Adrenal gland (tissue), 12 donors: ENCODE data around the gene CDK4. TPM values are rescaled to one million over a fixed set of nuclear protein-coding genes. Genes with fewer than 3 reads are reported as not detected.
A peak's percentile ranks its signal among the peaks of the same experiment; 100 is the strongest.

Experiments used
- DNase-seq, 7 donors: peaks; one replicate each; pipeline ENCODE4 v3.0.0-alpha.2; 2019 to 2020
- H3K27ac ChIP-seq, 5 donors: fragments of 200-600 bp; sonication (generic) in 4 of 5; 1 replicate in 3 of 5; 2 replicates in 2 of 5; pipeline versions ENCODE4 v1.5.1 to v1.8.0; 2016 to 2020; ENCODE audit warnings: mild to moderate bottlenecking in 1 of 5
- H3K27me3 ChIP-seq: fragments of 200-600 bp; 2 replicates; pipeline ENCODE4 v1.8.0; 2021
- H3K36me3 ChIP-seq, 2 donors: fragments of 200-600 bp; replicated peaks in 1 of 2; 1 replicate in 1 of 2; 2 replicates in 1 of 2; pipeline versions ENCODE4 v1.5.1 to v1.8.0; 2018 to 2022
- H3K4me1 ChIP-seq, 2 donors: fragments of 200-600 bp; replicated peaks in 1 of 2; 1 replicate in 1 of 2; 2 replicates in 1 of 2; pipeline versions ENCODE4 v1.5.1 to v1.8.0; 2018 to 2021
- H3K4me3 ChIP-seq, 4 donors: fragments of 200-600 bp; sonication (generic) in 3 of 4; one replicate each; pipeline ENCODE4 v1.5.1; 2016 to 2018
- H3K9me3 ChIP-seq, 3 donors: fragments of 200-600 bp; sonication (generic) in 1 of 3; replicated peaks in 1 of 3; 1 replicate in 2 of 3; 2 replicates in 1 of 3; pipeline versions ENCODE4 v1.5.1 to v1.8.0; 2016 to 2021
- CTCF ChIP-seq, 6 experiments: fragments of 450-650 bp in 4 of 6; fragments of 200-600 bp in 2 of 6; sonication (generic) in 1 of 6; IDR thresholded peaks; 1 replicate in 5 of 6; 2 replicates in 1 of 6; pipeline versions ENCODE4 v1.5.1 to v1.8.0; 2016 to 2021; ENCODE audit warnings: antibody characterized with exemption in 6 of 6, mild to moderate bottlenecking in 2 of 6, moderate library complexity in 1 of 6
- POLR2A ChIP-seq, 2 donors: fragments of 450-650 bp; IDR thresholded peaks; one replicate each; pipeline ENCODE4 v1.6.1; 2017; ENCODE audit warnings: antibody characterized with exemption in 2 of 2, mild to moderate bottlenecking in 2 of 2, moderate library complexity in 1 of 2
- WGBS, 4 donors: extraction: QIAGEN DNeasy Blood & Tissue Kit in 2 of 4; methylation state at CpG; one replicate each; pipeline versions ENCODE4 v1.1.5 to v1.1.7; 2013 to 2017; 5-methylcytosine and 5-hydroxymethylcytosine counted together
- intact Hi-C, 2 donors: fragments of 100-400 bp; cut with DNase I; formaldehyde crosslinking; loops; one replicate each; pipeline versions ENCODE4 v1.14.1 to v1.15.0; 2022 to 2023
- polyA plus RNA-seq, 3 donors: library from polyadenylated mRNA; stranded (reverse); fragments of 200-250 nt in 2 of 3; fragments of 350-450 nt in 1 of 3; fragmentation: Illumina TruSeq in 1 of 3; extraction: RNeasy Lipid Tissue Mini Kit (QIAGEN cat#74804) in 1 of 3; gene quantifications; one replicate each; pipeline ENCODE4 v1.2.3, GENCODE V29; 2013 to 2014
- total RNA-seq, 9 donors: library from RNA; depleted of rRNA in 4 of 9; stranded (reverse); fragments of >200 nt in 4 of 9; fragments of 120-200 nt in 1 of 9; fragmentation: NEBNext Ultra II Directional in 1 of 9; extraction: Animal tissue kit (Norgen Biotek cat#: 25700) in 1 of 9; gene quantifications; one replicate each; pipeline versions ENCODE4 v1.1.0 to v1.2.4, GENCODE V29; 2013 to 2023
- donor health status: healthy with polysubstance abuse.
- donor health status: Bipolar disorder and iron deficiency.
- donor health status: DM: yes; HTN: yes; CAD: no.
- donor health status: DM: no; HTN: no; CAD: no.
- donor health status: DM: no; HTN: no; CAD: no.
- donor health status: DM: yes; HTN: yes; CAD: no.

The CDK4 gene
- total and polyA plus RNA-seq, 12 donors, result 46.8 to 197 (median 139) TPM

GRCh38 chr12:57781244-57781643, 29.1 kb upstream of the CDK4 start:
- Histone ChIP-seq H3K36me3 (peaks cover 0 to 17% of the 10 kb centered on the region in 2 donors), H3K27ac (no peak overlapping the region), H3K27me3 (no peaks in the 10 kb centered on the region), H3K4me1 (peaks cover 7 to 15% of the 10 kb centered on the region in 2 donors), H3K4me3 (no peak overlapping the region), H3K9me3 (no peaks in the 10 kb centered on the region)
- DNase-seq, result no peak
- intact Hi-C loops, result no loop called here
- 89 to 96% (median 91%) methylated on average over 3 of the region's 3 CpGs for WGBS, 4 donors
- TF ChIP-seq CTCF (IDR thresholded peaks at IDR 0.05), result no peak
- no peak for TF ChIP-seq POLR2A (IDR thresholded peaks at IDR 0.05)

- DNase-seq, result no peak
- WGBS, 4 donors, result 93 to 100% (median 97%) methylated on average over 1 to 4 of the region's 4 CpGs
- TF ChIP-seq CTCF (IDR thresholded peaks at IDR 0.05) (no peak), POLR2A (IDR thresholded peaks at IDR 0.05) (no peak)
- H3K36me3 ChIP-seq, result peaks cover 0 to 9% of the 10 kb centered on the region in 2 donors
- H3K9me3 ChIP-seq, result no peaks in the 10 kb centered on the region
- H3K4me3 ChIP-seq, result no peak overlapping the region
- H3K27ac ChIP-seq, result no peak overlapping the region
- no peaks in the 10 kb centered on the region for H3K27me3 ChIP-seq
- intact Hi-C loops, result no loop called here
- H3K4me1 ChIP-seq, result peaks cover 7 to 15% of the 10 kb centered on the region in 2 donors
These were observed 28.3 kb upstream of the CDK4 start for GRCh38 chr12:57780284-57780897.

GRCh38 chr12:57779736-57780135, 27.6 kb upstream of the CDK4 start:
- no peak overlapping the region for H3K4me3 ChIP-seq
- H3K27ac ChIP-seq, result no peak overlapping the region
- intact Hi-C loops, result no loop called here
- H3K4me1 ChIP-seq, result peaks cover 7 to 15% of the 10 kb centered on the region in 2 donors
- no peaks in the 10 kb centered on the region for H3K9me3 ChIP-seq
- 24 to 67% (median 46%) methylated on average over 1 of the region's 1 CpG for WGBS, 4 donors
- H3K27me3 ChIP-seq, result no peaks in the 10 kb centered on the region
- H3K36me3 ChIP-seq, result peaks cover 0 to 5% of the 10 kb centered on the region in 2 donors
- DNase-seq, result peak in 1 of 7 donors; percentile 28
- TF ChIP-seq POLR2A (IDR thresholded peaks at IDR 0.05), result no peak

DNA sequence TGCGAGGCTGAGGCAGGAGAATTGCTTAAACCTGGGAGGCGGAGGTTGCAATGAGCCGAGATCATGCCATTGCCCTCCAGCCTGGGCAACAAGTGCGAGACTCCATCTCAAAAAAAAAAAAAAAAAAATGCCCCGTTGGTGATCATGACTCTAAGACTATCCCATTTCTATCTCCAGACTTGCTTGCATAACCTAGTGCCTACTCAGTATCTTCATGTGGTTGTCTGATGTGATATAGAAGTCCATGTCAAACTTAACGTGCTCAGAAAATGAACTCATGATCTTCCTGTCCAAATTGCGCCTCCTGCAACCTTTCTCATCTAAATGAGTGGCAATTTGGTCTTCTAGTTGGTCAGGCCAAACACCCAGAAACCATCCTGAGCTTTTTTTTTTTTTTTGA, 25.8 kb upstream of the CDK4 start:
- intact Hi-C loops, result no loop called here
- Histone ChIP-seq H3K27ac (no peak overlapping the region), H3K27me3 (no peaks in the 10 kb centered on the region), H3K4me1 (peaks cover 6 to 8% of the 10 kb centered on the region in 2 donors), H3K36me3 (peaks cover 0 to 5% of the 10 kb centered on the region in 2 donors), H3K4me3 (no peak overlapping the region), H3K9me3 (no peaks in the 10 kb centered on the region)
- DNase-seq, result no peak
- WGBS, 4 donors, result 89 to 93% (median 92%) methylated on average over 7 of the region's 7 CpGs
- TF ChIP-seq POLR2A (IDR thresholded peaks at IDR 0.05) (no peak), CTCF (IDR thresholded peaks at IDR 0.05) (no peak)

DNA sequence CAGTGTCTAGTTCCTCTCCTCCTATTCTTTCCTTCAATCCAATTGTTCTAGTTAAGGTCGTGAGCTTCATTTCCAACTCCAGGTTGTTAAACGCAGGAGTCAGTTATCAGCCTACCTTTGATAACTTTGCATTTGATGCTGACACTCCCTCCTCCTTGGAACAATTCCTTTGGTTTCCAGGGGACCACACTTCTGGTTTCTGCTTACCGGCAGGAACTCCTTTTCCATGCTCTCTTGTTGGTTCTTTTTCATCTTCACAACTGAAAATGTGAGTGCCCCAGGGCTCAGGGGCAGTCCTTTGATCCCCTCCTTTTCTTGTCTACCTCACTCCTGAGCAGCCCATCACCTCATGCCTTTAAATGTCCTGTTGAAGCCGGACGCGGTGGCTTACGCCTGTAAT, 25.3 kb upstream of the CDK4 start:
- H3K27ac ChIP-seq, result no peak overlapping the region
- H3K36me3 ChIP-seq, result peaks cover 0 to 5% of the 10 kb centered on the region in 2 donors
- H3K4me3 ChIP-seq, result no peak overlapping the region
- DNase-seq, result no peak
- no peaks in the 10 kb centered on the region for H3K9me3 ChIP-seq
- peaks cover 7 to 8% of the 10 kb centered on the region in 2 donors for H3K4me1 ChIP-seq
- intact Hi-C loops, result no loop called here
- H3K27me3 ChIP-seq, result no peaks in the 10 kb centered on the region
- no peak for TF ChIP-seq CTCF (IDR thresholded peaks at IDR 0.05)
- no peak for TF ChIP-seq POLR2A (IDR thresholded peaks at IDR 0.05)
- WGBS, 4 donors, result 91 to 97% (median 92%) methylated on average over 7 of the region's 7 CpGs
